Testis (tissue), 3 donors: ENCODE measurements around the gene ETDA. TPM values are rescaled to one million over a fixed set of nuclear protein-coding genes. Genes with fewer than 3 reads are reported as not detected.

Experiments used
- DNase-seq: peaks from one replicate; pipeline ENCODE4 v3.0.0-alpha.2; 2019
- H3K27ac ChIP-seq, 2 donors: fragments of 200-600 bp; sonication (generic); one replicate each; pipeline ENCODE4 v1.5.1; 2019
- H3K27me3 ChIP-seq: fragments of 200-600 bp; sonication (generic); one replicate; pipeline ENCODE4 v1.5.1; 2019
- H3K36me3 ChIP-seq: fragments of 200-600 bp; sonication (generic); one replicate; pipeline ENCODE4 v1.5.1; 2017; ENCODE audit warnings: low read depth; ENCODE audit errors: missing control alignments
- H3K4me1 ChIP-seq: fragments of 200-600 bp; sonication (generic); one replicate; pipeline ENCODE4 v1.5.1; 2019
- H3K4me3 ChIP-seq, 2 donors: fragments of 200-600 bp; sonication (generic); one replicate each; pipeline ENCODE4 v1.5.1; 2017 to 2019
- H3K9me3 ChIP-seq: fragments of 200-600 bp; sonication (generic); one replicate; pipeline ENCODE4 v1.5.1; 2017
- CTCF ChIP-seq, 3 experiments: fragments of 450-650 bp in 2 of 3; fragments of 200-600 bp in 1 of 3; sonication (generic) in 1 of 3; IDR thresholded peaks; one replicate each; pipeline ENCODE4 v1.5.1; 2016 to 2019; ENCODE audit warnings: antibody characterized with exemption in 3 of 3, mild to moderate bottlenecking in 2 of 3, moderate library complexity in 1 of 3
- POLR2A ChIP-seq: fragments of 450-650 bp; IDR thresholded peaks from one replicate; pipeline ENCODE4 v1.6.1; 2017; ENCODE audit warnings: antibody characterized with exemption, mild to moderate bottlenecking, moderate library complexity
- WGBS, 2 donors: methylation state at CpG; one replicate each; pipeline ENCODE4 v1.1.5; 2018; 5-methylcytosine and 5-hydroxymethylcytosine counted together
- intact Hi-C: fragments of 100-400 bp; cut with DNase I; formaldehyde crosslinking; loops from one replicate; pipeline ENCODE4 v1.15.1; 2023; ENCODE audit warnings: low total_unique reads
- polyA plus RNA-seq: library from polyadenylated mRNA; stranded (reverse); fragments of 350-450 nt; fragmentation: Illumina TruSeq; extraction: RNeasy Lipid Tissue Mini Kit (QIAGEN cat#74804); gene quantifications from one replicate; pipeline ENCODE4 v1.2.3, GENCODE V29; 2014; ENCODE audit warnings: low read depth, low replicate concordance; ENCODE audit not compliant: insufficient read depth
- total RNA-seq, 2 donors: library from RNA; depleted of rRNA; stranded (reverse); fragments of >200 nt; gene quantifications; one replicate each; pipeline ENCODE4 v1.2.3, GENCODE V29; 2016

ETDA gene
- total and polyA plus RNA-seq, 3 donors from 2014 or later, result 1.5 to 15.2 TPM; not detected in 1

GRCh38 chrX:135287266-135287823 is 35.5 kb downstream of the ETDA start:
- H3K9me3 ChIP-seq, result no peaks in the 10 kb centered on the region

GRCh38 chrX:135295238-135295943 is 43.5 kb downstream of the ETDA start:
- peak; percentile 52 for DNase-seq
- Histone ChIP-seq H3K27me3 (no peaks in the 10 kb centered on the region), H3K4me3 (peak overlapping the region in 1 of 2 donors; percentile 21), H3K9me3 (no peaks in the 10 kb centered on the region), H3K36me3 (no peaks in the 10 kb centered on the region), H3K27ac (no peak overlapping the region), H3K4me1 (no peaks in the 10 kb centered on the region)
- 25 to 43% methylated on average over 4 to 17 of the region's 26 CpGs for WGBS, 2 donors
- TF ChIP-seq CTCF (IDR thresholded peaks at IDR 0.05) (no peak), POLR2A (no peak)
- intact Hi-C loops, result no loop called here

More at GRCh38 chrX:135287266-135287823, 35.5 kb downstream of the ETDA start:
- WGBS, 2 donors, result 93 to 100% methylated on average over 2 of the region's 2 CpGs
- intact Hi-C loops, result no loop called here
- TF ChIP-seq POLR2A (no peak), CTCF (IDR thresholded peaks at IDR 0.05) (no peak)
- Histone ChIP-seq H3K36me3 (no peaks in the 10 kb centered on the region), H3K4me3 (no peak overlapping the region), H3K27me3 (no peaks in the 10 kb centered on the region), H3K4me1 (no peaks in the 10 kb centered on the region), H3K27ac (no peak overlapping the region)
- no peak for DNase-seq

- H3K4me3 ChIP-seq, result peak overlapping the region in 1 of 2 donors; percentile 21
- no peaks in the 10 kb centered on the region for H3K9me3 ChIP-seq
- TF ChIP-seq POLR2A, result no peak
- TF ChIP-seq CTCF (IDR thresholded peaks at IDR 0.05), result no peak
- no peaks in the 10 kb centered on the region for H3K27me3 ChIP-seq
- intact Hi-C loops, result no loop called here
- DNase-seq, result no peak
- no peaks in the 10 kb centered on the region for H3K36me3 ChIP-seq
- WGBS, 2 donors, result 20% methylated on average over 2 of the region's 10 CpGs; no CpG with 5 or more reads in 1 of the 2 donors
- no peaks in the 10 kb centered on the region for H3K4me1 ChIP-seq
- no peak overlapping the region for H3K27ac ChIP-seq
Observed at GRCh38 chrX:135295944-135296305, 44.1 kb downstream of the ETDA start.

- WGBS, 2 donors, result 60 to 61% methylated on average over 5 of the region's 5 CpGs
- H3K27ac ChIP-seq, result no peak overlapping the region
- no peaks in the 10 kb centered on the region for H3K36me3 ChIP-seq
- H3K4me1 ChIP-seq, result no peaks in the 10 kb centered on the region
- intact Hi-C loops, result no loop called here
- no peak for DNase-seq
- H3K4me3 ChIP-seq, result no peak overlapping the region
- no peaks in the 10 kb centered on the region for H3K9me3 ChIP-seq
- no peaks in the 10 kb centered on the region for H3K27me3 ChIP-seq
- no peak for TF ChIP-seq CTCF (IDR thresholded peaks at IDR 0.05)
- TF ChIP-seq POLR2A, result no peak
Observed at GRCh38 chrX:135302269-135302873, 50.5 kb downstream of the ETDA start.

Other genes with a start within 250 kb of the ETDA start
- gene RTL8B, start 229.5 kb upstream of the ETDA start, total RNA-seq, result 10 to 100 TPM; 11.4 to 12.2 TPM
- gene RTL8B, start 229.5 kb upstream of the ETDA start, polyA plus RNA-seq, result 11.9 TPM
- 100 to 1,000 TPM in 1 of 2 donors, 10 to 100 TPM in 1; 78.8 to 113 TPM for gene RTL8C, start 219.7 kb upstream of the ETDA start, total RNA-seq
- 105 TPM for gene RTL8C, start 219.7 kb upstream of the ETDA start, polyA plus RNA-seq
- gene RTL8A, start 199.9 kb upstream of the ETDA start, total RNA-seq, result 10 to 100 TPM; 30.0 to 35.7 TPM
- 53.1 TPM for gene RTL8A, start 199.9 kb upstream of the ETDA start, polyA plus RNA-seq
- 10 to 100 TPM; 19.8 to 20.2 TPM for gene SMIM10L2B, start 153.3 kb upstream of the ETDA start, total RNA-seq
- gene SMIM10L2B, start 153.3 kb upstream of the ETDA start, polyA plus RNA-seq, result 14.7 TPM
- 1 to 10 TPM; 2.0 to 2.7 TPM for gene ETDB, start 131.5 kb upstream of the ETDA start, total RNA-seq
- gene ETDB, start 131.5 kb upstream of the ETDA start, polyA plus RNA-seq, result 17.4 TPM
- gene CT55, start 80.7 kb upstream of the ETDA start, total RNA-seq, result 1 to 10 TPM; 4.4 to 5.9 TPM
- 4.5 TPM for gene CT55, start 80.7 kb upstream of the ETDA start, polyA plus RNA-seq
- not detected for gene ETDC, start 57.4 kb downstream of the ETDA start, total RNA-seq
- gene ETDC, start 57.4 kb downstream of the ETDA start, polyA plus RNA-seq, result not detected
- 1 to 10 TPM; 8.0 to 8.3 TPM for gene ZNF75D, start 92.0 kb downstream of the ETDA start, total RNA-seq
- gene ZNF75D, start 92.0 kb downstream of the ETDA start, polyA plus RNA-seq, result 8.8 TPM
- gene ZNF449, start 92.7 kb downstream of the ETDA start, total RNA-seq, result 10 to 100 TPM in 1 of 2 donors, 1 to 10 TPM in 1; 9.1 to 11.0 TPM
- gene ZNF449, start 92.7 kb downstream of the ETDA start, polyA plus RNA-seq, result 4.9 TPM
- 10 to 100 TPM; 20.5 to 28.0 TPM for gene SMIM10L2A, start 169.9 kb downstream of the ETDA start, total RNA-seq
- gene SMIM10L2A, start 169.9 kb downstream of the ETDA start, polyA plus RNA-seq, result 15.0 TPM